CD4-positive, alpha-beta T cell treated with Interleukin-2 at 100 ng/mL for 4 hours (primary cell): Measurements from ENCODE around the gene TASOR.
A peak's percentile ranks its signal among the peaks of the same experiment; 100 is the strongest.
"Not testable (repeated sequence)": the region's sequence is repeated elsewhere in the genome, so short reads cannot be mapped to it uniquely, and the experiment has no call there.

ENCODE experiments used
- DNase-seq: peaks from one replicate; pipeline ENCODE4 v3.0.0-alpha.2; 2020; ENCODE audit warnings: low spot score

Gene TASOR, protein sequence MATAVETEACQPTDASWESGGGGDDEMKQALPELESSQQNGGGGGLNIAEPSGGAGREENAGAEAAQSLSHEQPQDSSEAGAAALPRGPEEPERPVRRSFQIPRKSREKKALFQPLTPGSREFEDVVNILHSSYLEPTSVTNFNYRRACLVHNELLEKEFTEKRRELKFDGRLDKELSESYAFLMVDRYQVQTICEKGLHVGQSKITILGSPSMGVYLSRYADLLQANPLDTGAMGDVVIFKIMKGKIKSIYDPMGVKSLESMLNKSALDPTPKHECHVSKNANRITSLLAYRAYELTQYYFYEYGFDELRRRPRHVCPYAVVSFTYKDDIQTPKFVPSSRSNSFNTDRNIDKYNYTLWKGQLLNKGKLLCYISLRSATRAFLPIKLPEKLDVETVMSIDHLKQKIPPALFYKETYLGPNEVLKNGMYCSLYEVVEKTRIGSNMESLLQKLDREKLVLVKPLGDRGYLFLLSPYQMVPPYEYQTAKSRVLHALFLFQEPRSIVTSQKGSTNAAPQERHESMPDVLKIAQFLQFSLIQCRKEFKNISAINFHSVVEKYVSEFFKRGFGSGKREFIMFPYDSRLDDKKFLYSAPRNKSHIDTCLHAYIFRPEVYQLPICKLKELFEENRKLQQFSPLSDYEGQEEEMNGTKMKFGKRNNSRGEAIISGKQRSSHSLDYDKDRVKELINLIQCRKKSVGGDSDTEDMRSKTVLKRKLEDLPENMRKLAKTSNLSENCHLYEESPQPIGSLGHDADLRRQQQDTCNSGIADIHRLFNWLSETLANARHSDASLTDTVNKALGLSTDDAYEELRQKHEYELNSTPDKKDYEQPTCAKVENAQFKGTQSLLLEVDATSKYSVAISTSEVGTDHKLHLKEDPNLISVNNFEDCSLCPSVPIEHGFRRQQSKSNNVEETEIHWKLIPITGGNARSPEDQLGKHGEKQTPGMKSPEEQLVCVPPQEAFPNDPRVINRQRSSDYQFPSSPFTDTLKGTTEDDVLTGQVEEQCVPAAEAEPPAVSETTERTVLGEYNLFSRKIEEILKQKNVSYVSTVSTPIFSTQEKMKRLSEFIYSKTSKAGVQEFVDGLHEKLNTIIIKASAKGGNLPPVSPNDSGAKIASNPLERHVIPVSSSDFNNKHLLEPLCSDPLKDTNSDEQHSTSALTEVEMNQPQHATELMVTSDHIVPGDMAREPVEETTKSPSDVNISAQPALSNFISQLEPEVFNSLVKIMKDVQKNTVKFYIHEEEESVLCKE (N-terminal part only)

DNA sequence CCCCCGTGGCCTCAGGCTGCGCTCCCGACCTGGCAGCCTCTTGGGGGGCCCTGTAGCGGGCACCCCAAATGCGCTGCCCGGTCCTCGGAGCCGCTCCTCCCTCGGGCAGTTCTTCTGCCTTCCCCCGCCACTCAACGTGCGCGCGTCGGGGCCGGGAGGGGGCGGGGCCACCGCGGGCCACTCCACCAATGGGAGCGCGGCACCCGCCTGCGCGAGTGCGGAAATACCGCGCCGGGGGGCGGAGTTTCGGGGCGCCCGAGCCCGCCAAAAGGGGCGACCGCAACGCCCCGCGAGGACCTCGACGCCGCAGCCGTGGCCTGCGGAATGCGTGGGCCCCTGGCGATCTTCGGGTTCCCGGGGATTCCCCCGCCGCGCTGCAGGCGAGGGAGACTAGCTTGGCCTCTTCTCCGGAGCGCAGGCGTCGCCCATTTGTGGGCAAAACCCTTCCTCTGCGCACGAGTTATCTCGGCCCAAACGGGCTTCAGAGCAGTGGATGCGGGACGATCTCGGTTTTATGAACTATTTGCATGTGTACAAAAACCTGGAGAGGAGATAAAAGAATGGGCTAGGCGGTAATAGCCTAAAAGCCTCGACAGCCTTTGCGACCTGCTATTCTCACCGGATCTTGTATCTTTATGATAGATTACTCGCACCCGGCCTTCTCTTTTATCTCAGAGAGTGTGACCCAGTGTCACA lies at the start of gene TASOR:
TSS of gene TASOR (minus strand) at position 144 of the 696 bp plus-strand sequence. CDS start 259 bp downstream, outside the sequence.
- DNase-seq: peak; percentile 89

- DNase-seq: peak; percentile 31
Measured at GRCh38 chr3:56732109-56732508, 49.0 kb upstream of the TASOR start.

- peak; percentile 63 for DNase-seq
Measured at GRCh38 chr3:56725175-56725574, 42.1 kb upstream of the TASOR start.

DNA sequence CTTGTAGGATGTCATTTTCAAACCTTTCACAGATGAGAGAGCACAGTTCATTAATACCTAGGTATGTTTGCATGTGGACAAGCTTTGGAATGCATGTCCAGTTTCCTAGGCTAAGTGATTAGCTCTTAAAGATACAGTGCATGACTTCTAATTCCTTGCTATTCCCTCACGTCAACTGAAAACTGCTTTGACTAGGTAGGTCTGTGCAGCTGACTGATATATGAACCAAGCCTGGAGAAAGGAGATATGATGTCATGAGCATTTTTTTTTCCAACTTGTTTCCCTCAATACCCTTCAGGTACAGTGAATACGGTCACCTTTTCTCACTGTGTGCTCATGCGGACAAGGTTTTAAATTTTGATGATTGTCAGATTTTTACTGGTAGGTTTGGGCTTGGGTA lies 41.6 kb upstream of the TASOR start:
- DNase-seq: no peak

GRCh38 chr3:56720849-56721248 lies 37.8 kb upstream of the TASOR start:
- no peak for DNase-seq

DNA sequence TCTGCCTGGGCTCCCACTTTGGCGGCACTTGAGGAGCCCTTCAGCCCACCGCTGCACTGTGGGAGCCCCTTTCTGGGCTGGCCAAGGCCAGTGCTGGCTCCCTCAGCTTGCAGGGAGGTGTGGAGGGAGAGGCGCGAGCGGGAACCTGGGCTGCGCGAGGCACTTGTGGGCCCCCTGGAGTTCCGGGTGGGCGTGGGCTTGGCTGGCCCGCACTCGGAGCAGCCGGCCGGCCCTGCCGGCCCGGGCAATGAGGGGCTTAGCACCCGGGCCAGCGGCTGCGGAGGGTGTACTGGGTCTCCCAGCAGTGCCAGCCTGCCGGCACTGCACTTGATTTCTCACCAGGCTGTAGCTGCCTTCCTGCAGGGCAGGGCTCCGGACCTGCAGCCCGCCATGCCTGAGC lies 35.7 kb upstream of the TASOR start:
- not testable (repeated sequence) for DNase-seq

DNA sequence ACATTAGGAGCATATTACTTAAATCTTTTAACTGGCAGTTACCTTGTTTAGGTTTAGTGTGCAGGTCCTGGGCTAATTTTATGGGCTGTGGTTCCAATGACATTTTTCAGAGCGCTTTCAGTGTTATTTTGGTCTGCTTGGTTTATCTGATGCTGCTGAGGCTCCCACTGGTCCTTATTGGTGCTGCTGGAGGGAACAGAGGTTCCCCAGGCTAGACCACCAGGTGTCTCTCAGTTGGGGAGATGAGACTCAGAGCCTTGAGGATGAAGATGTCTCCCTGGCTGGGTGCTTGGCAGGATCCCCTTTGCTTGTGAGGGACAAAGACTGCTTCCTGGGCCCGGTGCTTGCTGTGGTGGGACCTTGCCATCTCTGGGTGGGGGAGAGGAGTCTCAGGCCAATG lies 28.3 kb upstream of the TASOR start:
- DNase-seq: no peak

DNA sequence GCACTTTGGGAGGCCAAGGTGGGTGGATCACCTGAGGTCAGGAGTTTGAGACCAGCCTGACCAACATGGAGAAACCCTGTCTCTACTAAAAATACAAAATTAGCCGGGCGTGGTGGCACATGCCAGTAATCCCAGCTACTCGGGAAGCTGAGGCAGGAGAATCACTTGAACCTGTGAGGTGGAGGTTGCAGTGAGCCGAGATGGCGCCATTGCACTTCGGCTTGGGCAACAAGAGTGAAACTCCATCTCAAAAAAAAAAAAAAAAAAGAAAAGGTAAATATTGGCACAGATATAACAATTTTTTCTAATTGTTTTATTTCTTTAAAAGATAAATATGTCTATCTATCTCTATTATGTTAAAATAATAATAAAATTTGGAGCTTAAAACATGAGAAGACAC lies 24.3 kb upstream of the TASOR start:
- peak; percentile 43 for DNase-seq

DNA sequence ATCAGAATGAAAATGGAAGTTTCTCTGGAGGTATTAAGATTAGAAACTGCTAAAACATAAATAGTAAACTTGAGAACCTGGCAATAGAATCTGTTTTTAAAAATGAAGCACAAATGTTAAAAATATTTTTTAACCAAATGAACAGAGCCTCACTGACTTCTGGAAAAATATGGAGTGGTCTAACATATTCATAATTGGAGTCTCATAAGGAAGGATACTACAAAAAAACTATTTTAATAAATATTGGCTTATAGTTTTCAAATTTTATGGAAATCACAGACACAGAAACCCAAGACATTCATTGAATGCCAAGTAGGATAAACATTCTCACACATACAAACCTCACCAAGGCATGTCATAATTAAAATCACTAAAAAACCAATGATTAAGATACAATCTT lies 23.6 kb upstream of the TASOR start:
- no peak for DNase-seq

DNA sequence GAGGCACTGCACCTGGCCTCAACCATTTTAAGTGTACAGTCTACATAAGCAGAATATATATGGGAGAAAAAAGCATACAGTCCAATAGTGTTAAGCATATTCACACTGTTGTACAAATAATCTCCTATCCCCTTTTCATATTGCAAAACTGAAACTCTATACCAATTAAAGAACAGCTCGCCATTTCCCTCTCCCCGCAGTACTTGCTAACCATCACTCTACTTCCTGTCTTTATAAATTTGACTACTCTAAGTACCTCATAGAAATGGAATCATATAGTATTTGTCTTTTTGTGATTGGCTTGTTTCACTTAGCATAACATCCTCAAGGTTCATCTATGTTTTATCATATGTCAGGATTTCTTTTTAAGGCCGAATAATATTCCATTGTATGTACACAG lies 21.6 kb upstream of the TASOR start:
- peak; percentile 18 for DNase-seq

DNA sequence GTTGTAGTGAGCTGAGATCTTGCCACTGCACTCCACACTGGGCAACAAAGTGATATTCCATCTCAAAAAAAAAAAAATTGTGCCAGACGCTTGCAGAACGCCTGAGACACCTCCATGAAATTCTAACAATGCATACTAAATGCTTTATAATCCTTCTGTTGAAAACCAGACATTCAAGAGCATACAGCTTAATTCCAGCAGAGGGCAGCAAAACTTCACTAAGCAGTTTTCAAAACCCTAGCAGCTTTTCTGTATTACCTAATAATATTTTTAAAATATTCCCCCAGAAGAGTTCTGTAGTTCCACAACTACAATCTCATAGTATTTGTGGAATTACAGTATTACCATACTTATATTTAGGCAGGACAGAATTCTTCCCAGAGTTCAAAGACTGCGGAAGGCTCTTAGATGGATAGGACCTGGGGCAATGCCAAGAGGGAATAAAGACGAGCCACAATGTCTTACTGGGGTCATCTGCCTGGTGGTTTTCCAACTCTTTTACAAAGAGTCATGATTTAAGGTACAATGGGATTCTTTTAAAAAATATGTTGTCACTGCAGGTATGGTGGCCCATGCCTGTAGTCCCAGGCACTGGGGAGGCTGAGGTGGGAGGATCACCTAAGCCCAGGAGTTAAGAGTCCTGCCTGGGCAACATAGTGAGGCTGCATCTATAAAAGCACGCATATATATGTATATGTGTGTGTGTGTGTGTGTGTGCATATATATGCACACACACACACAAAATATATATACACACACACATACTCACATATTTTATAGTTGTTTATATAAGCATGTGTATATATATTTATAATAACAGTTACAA lies 19.6 kb upstream of the TASOR start:
- peak; percentile 82 for DNase-seq

DNA sequence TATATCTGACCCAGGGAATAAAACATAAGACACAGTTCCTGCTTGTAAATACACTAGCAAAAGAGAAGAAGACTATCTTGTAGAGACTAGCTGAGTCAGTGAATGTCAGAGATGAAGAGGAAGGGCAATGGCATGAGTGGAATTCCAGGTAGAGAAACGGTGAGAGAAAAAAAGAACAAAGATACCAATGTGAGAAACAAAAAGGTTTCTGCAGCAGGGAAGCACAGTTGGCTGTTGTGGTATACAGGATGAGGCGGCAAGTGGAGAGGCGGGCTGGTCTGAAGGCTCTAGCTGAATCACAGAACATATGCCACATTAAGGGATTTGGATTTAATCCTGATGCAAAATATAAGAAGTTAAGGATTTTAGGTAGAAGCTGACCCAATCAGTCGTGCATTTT lies 17.1 kb upstream of the TASOR start:
- no peak for DNase-seq

DNA sequence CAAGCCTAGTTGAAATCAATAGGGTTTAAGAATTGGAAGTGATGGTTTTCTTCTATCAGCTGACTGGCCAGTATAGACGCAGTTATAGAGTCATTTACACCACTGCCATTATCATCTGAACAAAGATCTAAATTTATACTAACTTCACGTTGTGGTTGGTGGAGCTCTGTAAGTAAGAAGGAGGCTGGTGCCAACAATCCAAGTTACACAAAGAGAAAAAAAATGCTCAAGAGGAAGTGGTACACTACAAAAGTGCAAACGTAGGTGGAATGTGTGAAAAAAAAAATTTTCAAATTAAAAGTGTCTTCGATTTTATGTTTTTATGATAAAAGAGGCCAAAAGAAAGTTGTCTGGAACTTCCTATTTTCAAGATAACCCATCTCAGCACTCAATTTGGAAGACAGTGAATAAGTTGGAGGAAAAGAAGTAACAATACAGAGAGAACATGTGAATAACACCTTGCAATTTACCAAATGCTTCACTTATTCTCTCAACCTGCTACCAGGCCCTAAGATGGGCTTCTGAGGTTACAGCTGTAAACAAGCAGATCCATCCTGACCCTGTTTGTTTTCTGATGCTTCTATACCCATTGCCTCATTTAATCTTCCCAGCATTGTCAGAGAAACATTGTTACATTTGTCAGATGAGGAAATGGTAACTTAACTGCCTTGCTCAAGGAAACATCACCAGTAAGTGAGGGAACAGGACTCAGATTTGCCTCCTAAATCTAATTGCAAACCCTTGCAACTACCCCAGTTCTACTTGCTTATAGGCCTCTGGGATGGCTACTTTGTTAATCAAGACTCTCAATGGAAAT lies 12.0 kb upstream of the TASOR start:
- peak; percentile 40 for DNase-seq

DNA sequence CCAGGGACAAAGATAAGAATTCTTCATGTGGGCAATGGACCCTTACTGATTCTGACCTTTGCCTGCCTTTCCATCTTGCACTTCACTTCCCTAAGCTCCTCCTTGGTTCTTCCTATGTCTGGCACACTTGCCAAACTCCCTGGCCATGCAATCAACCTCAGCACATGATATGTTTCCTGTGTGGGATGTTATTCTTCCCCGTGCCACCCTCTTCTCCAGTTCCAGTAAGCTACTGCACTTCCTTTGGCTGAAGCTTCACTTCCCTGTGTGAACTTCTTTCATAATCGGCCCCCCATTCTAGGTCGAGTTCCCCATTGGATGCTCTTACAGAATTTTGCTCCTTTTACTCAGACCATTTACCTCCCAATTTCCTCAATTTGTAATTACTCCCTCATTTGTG lies 10.7 kb upstream of the TASOR start:
- no peak for DNase-seq

DNA sequence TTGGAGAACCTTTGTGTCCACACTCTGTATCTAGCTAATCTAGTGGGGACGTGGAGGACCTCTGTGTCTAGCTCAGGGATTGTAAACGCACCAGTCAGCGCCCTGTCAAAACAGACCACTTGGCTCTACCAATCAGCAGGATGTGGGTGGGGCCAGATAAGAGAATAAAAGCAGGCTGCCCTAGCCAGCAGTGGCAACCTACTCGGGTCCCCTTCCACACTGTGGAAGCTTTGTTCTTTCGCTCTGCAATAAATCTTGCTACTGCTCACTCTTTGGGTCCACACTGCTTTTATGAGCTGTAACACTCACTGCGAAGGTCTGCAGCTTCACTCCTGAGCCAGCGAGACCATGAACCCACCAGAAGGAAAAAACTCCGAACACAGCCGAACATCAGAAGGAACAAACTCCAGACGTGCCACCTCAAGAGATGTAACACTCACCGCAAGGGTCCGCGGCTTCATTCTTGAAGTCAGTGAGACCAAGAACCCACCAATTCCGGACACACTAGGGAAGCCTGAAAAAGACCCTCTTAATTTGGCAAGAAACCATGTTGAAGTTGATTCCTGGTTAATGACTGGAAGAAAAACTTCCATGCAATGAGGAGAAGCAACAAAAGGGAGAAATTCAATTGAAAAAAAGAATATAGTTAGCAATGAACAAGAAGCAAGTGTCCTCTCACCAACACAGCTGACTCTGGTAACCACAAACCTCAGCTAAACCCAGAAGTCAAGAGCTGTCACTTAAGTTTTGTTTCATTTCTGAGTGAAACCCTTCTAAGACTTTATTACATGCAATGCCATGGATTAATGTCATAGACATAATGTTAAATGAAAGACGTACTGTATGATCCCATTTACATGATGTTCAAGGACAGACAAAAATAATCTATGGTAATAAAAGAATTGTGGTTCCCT lies 9.7 kb upstream of the TASOR start:
- peak; percentile 65 for DNase-seq

DNA sequence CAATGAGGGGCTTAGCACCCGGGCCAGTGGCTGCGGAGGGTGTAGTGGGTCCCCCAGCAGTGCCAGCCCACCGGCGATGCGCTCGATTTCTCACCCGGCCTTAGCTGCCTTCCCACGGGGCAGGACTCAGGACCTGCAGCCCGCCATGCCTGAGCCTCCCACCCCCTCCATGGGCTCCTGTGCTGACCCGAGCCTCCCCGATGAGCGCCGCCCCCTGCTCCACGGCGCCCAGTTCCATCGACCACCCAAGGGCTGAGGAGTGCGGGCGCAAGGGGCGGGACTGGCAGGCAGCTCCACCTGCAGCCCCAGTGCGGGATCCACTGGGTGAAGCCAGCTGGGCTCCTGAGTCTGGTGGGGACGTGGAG lies 8.9 kb upstream of the TASOR start:
- DNase-seq: not testable (repeated sequence)

DNA sequence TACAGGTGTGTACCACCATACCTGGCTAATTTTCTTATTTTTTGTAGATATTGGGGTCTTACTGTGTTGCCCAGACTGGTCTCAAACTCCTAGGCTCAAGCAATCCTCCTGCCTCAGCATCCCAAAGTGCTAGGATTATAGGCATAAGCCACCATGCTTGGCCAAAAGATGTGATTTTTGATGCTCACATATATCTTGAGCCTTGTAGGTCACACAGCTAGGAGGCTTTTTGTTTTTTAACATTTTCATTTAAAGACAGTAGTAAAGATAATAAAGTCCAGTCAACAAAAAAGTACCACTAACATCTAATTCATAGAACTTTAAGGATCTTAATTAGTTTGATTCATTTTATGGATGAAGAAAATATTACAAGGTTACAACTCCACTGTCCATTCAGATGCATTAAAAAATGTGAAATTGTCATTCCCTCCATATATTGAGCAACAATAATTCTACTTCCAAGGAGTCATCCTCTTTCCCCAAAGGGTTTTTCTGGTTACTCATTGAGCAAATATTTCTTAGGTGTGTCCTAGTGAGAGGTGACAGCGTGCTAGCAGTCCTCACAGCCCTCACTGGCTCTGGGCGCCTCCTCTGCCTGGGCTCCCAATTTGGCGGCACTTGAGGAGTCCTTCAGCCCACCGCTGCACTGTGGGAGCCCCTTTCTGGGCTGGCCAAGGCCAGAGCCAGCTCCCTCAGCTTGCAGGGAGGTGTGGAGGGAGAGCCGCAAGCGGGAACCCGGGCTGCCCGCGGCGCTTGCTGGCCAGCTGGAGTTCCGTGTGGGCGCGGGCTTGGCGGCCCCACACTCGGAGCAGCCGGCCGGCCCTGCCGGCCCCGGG lies 8.3 kb upstream of the TASOR start:
- DNase-seq: no peak

DNA sequence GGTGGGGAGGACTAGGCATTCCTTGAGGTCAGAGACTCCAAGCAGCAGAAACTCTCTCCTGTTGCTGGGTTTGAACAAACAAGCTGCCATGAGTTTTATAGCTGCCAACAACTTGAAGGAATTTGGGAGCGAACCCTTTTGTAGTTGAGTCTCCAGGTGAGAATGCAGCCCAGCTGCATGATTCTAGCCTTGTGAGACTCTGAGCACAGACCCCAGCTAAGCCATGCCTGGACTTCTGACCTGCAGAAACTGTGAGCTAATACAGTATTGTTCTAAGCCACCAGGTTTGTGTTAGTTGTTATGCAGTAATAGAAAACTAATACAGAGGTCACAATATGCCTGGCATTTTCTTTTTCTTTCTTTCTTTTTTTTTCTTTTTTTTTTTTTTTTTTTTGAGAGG lies 6.2 kb upstream of the TASOR start:
- no peak for DNase-seq
